Endothelial cell of umbilical vein (primary cell): ENCODE results near the gene RINT1.

Source experiments
- CTCF ChIP-seq, 2 donors: IDR thresholded peaks; 1 replicate in 1 of 2; 2 replicates in 1 of 2; pipeline ENCODE4 v1.5.1; 2011; ENCODE audit warnings: low read length in 2 of 2, mild to moderate bottlenecking in 2 of 2, moderate library complexity in 2 of 2, control low read depth in 1 of 2, inconsistent platforms in 1 of 2, low read depth in 1 of 2; ENCODE audit not compliant: insufficient read depth in 1 of 2; ENCODE audit errors: extremely low read depth in 1 of 2
- EZH2 ChIP-seq: IDR thresholded peaks from 2 replicates; pipeline ENCODE4 v1.6.1; 2012; ENCODE audit warnings: borderline replicate concordance, low read depth, mild to moderate bottlenecking, moderate library complexity, low read length, inconsistent platforms; ENCODE audit not compliant: severe bottlenecking
- MYC ChIP-seq: IDR thresholded peaks from one replicate; pipeline ENCODE4 v1.6.1; 2011; ENCODE audit warnings: mild to moderate bottlenecking, low read depth, low read length
- POLR2A ChIP-seq: IDR thresholded peaks from 2 replicates; pipeline ENCODE4 v1.6.1; 2012; ENCODE audit warnings: low read depth, mild to moderate bottlenecking, control low read depth, low read length
- POLR2AphosphoS5 ChIP-seq: IDR thresholded peaks from 2 replicates; pipeline ENCODE4 v1.6.1; 2012; ENCODE audit warnings: low read depth, mild to moderate bottlenecking, control low read depth, low read length, moderate library complexity; ENCODE audit not compliant: insufficient read depth

- TF ChIP-seq POLR2AphosphoS5 (no peak), MYC (no peak), POLR2A (no peak), CTCF (IDR thresholded peaks at IDR 0.05; ENCODE audit: extremely low read depth in 1 of 2, insufficient read depth in 1 of 2, low read depth in 1 of 2, low read length in 2 of 2) (no peak), EZH2 (no peak)
Observed at GRCh38 chr7:105581066-105581811, 49.2 kb downstream of the RINT1 start, which contains the start of gene EFCAB10.
